Upper lobe of left lung (tissue), 6 donors: ENCODE measurements around the gene CARM1. TPM values are rescaled to one million over a fixed set of nuclear protein-coding genes. Genes with fewer than 3 reads are reported as not detected.

Experiments
- ATAC-seq, 2 donors: fragments of 200-7000 bp; cut with Tn5 transposase; one replicate each; pipeline ENCODE4 v1.9.1; 2022; ENCODE audit warnings: mild to moderate bottlenecking in 2 of 2, moderate library complexity in 2 of 2; ENCODE audit not compliant: low FRiP score in 2 of 2
- DNase-seq, 2 donors: peaks; one replicate each; pipeline ENCODE4 v3.0.0-alpha.2; 2019 to 2020
- H3K27ac ChIP-seq, 4 donors: fragments of 200-600 bp; sonication (generic); one replicate each; pipeline ENCODE4 v1.5.1; 2016 to 2019
- H3K27me3 ChIP-seq, 4 donors: fragments of 200-600 bp; sonication (generic); one replicate each; pipeline ENCODE4 v1.5.1; 2017 to 2019
- H3K36me3 ChIP-seq, 4 donors: fragments of 200-600 bp; sonication (generic); one replicate each; pipeline ENCODE4 v1.5.1; 2016 to 2019
- H3K4me1 ChIP-seq, 4 donors: fragments of 200-600 bp; sonication (generic); one replicate each; pipeline ENCODE4 v1.5.1; 2018 to 2019
- H3K4me3 ChIP-seq, 4 donors: fragments of 200-600 bp; sonication (generic); one replicate each; pipeline ENCODE4 v1.5.1; 2017 to 2019; ENCODE audit warnings: mild to moderate bottlenecking in 2 of 4, moderate library complexity in 1 of 4
- H3K9me3 ChIP-seq, 4 donors: fragments of 200-600 bp; sonication (generic); one replicate each; pipeline ENCODE4 v1.5.1; 2018 to 2019
- CTCF ChIP-seq, 6 experiments: fragments of 450-650 bp in 4 of 6; fragments of 200-600 bp in 2 of 6; sonication (generic) in 2 of 6; IDR thresholded peaks; one replicate each; pipeline ENCODE4 v1.5.1; 2016 to 2019; ENCODE audit warnings: antibody characterized with exemption in 6 of 6
- EP300 ChIP-seq, 4 donors: sonication (generic); formaldehyde crosslinking; IDR thresholded peaks; one replicate each; pipeline ENCODE4 v1.5.1; 2017; ENCODE audit warnings: antibody characterized with exemption in 4 of 4, control low read depth in 2 of 4
- POLR2A ChIP-seq, 4 donors: fragments of 450-650 bp; IDR thresholded peaks; one replicate each; pipeline ENCODE4 v1.5.1; 2016 to 2017; ENCODE audit warnings: antibody characterized with exemption in 4 of 4, mild to moderate bottlenecking in 2 of 4
- POLR2AphosphoS5 ChIP-seq, 2 donors: sonication (generic); formaldehyde crosslinking; IDR thresholded peaks; one replicate each; pipeline ENCODE4 v1.5.1; 2017; ENCODE audit warnings: antibody characterized with exemption in 2 of 2
- WGBS, 2 donors: methylation state at CpG; one replicate each; pipeline ENCODE4 v1.1.5; 2017 to 2018; 5-methylcytosine and 5-hydroxymethylcytosine counted together
- total RNA-seq, 6 donors: library from RNA; depleted of rRNA in 4 of 6; stranded (reverse); fragments of >200 nt in 4 of 6; gene quantifications; one replicate each; pipeline versions ENCODE4 v1.1.0 to v1.2.1, GENCODE V29; 2016 to 2021
- donor health status: DM: no; HTN: no; CAD: no; lungs with moderate emphysema.
- donor health status: DM: no; HTN: yes; CAD: no; lungs with severe emphysema.

The CARM1 gene
- total RNA-seq, 6 donors from 2014 or later, result 19.0 to 30.6 (median 25.3) TPM

GRCh38 chr19:10962863-10963262 is 91.5 kb downstream of the CARM1 start:
- H3K9me3 ChIP-seq, result no peaks in the 10 kb centered on the region
- no peak for DNase-seq
- H3K27ac ChIP-seq, result peak overlapping the region; percentile 27 to 96 (median 92)

GRCh38 chr19:10963865-10964264 is 92.5 kb downstream of the CARM1 start:
- H3K27me3 ChIP-seq, result no peaks in the 10 kb centered on the region
- H3K4me3 ChIP-seq, result no peak overlapping the region
- ATAC-seq (no peak), DNase-seq (no peak)
- no peaks in the 10 kb centered on the region for H3K36me3 ChIP-seq
- WGBS, 2 donors, result 65 to 77% methylated on average over 4 of the region's 4 CpGs
- H3K27ac ChIP-seq, result peak overlapping the region in 3 of 4 donors; percentile 2 to 89 (median 55)
- no peak for TF ChIP-seq CTCF (IDR thresholded peaks at IDR 0.05)
- no peak for TF ChIP-seq EP300 (IDR thresholded peaks at IDR 0.05)
- TF ChIP-seq POLR2AphosphoS5 (IDR thresholded peaks at IDR 0.05), result no peak
- TF ChIP-seq POLR2A (IDR thresholded peaks at IDR 0.05), result no peak
- H3K9me3 ChIP-seq, result no peaks in the 10 kb centered on the region
- peaks cover 21 to 50% (median 41%) of the 10 kb centered on the region in 4 donors for H3K4me1 ChIP-seq

More at GRCh38 chr19:10962863-10963262, 91.5 kb downstream of the CARM1 start:
- peaks cover 18 to 40% (median 33%) of the 10 kb centered on the region in 4 donors for H3K4me1 ChIP-seq
- WGBS, 2 donors, result 82 to 88% methylated on average over 10 of the region's 10 CpGs
- no peaks in the 10 kb centered on the region for H3K36me3 ChIP-seq
- H3K27me3 ChIP-seq, result no peaks in the 10 kb centered on the region
- TF ChIP-seq EP300 (IDR thresholded peaks at IDR 0.05), result no peak
- TF ChIP-seq CTCF (IDR thresholded peaks at IDR 0.05), result no peak
- TF ChIP-seq POLR2AphosphoS5 (IDR thresholded peaks at IDR 0.05), result no peak
- TF ChIP-seq POLR2A (IDR thresholded peaks at IDR 0.05), result no peak
- no peak for ATAC-seq
- H3K4me3 ChIP-seq, result peak overlapping the region in 1 of 4 donors; percentile 96

- H3K27me3 ChIP-seq, result no peaks in the 10 kb centered on the region
- no peak overlapping the region for H3K27ac ChIP-seq
- no peaks in the 10 kb centered on the region for H3K36me3 ChIP-seq
- WGBS, 2 donors, result 98 to 100% methylated on average over 3 to 4 of the region's 4 CpGs
- no peak overlapping the region for H3K4me3 ChIP-seq
- ATAC-seq (no peak), DNase-seq (no peak)
- no peak for TF ChIP-seq EP300 (IDR thresholded peaks at IDR 0.05)
- H3K9me3 ChIP-seq, result no peaks in the 10 kb centered on the region
- H3K4me1 ChIP-seq, result peaks cover 22 to 52% (median 38%) of the 10 kb centered on the region in 4 donors
Observed at GRCh38 chr19:10964903-10965302, 93.5 kb downstream of the CARM1 start.

GRCh38 chr19:10965398-10965797 is 94.0 kb downstream of the CARM1 start:
- H3K27me3 ChIP-seq, result no peaks in the 10 kb centered on the region
- no peak overlapping the region for H3K27ac ChIP-seq
- no peak overlapping the region for H3K4me3 ChIP-seq
- no peak for ATAC-seq
- WGBS, 2 donors, result 84 to 87% methylated on average over 6 of the region's 6 CpGs
- H3K36me3 ChIP-seq, result no peaks in the 10 kb centered on the region
- H3K9me3 ChIP-seq, result no peaks in the 10 kb centered on the region
- TF ChIP-seq CTCF (IDR thresholded peaks at IDR 0.05) (no peak), POLR2AphosphoS5 (IDR thresholded peaks at IDR 0.05) (no peak), EP300 (IDR thresholded peaks at IDR 0.05) (no peak), POLR2A (IDR thresholded peaks at IDR 0.05) (no peak)
- DNase-seq, result no peak
- peaks cover 18 to 48% (median 37%) of the 10 kb centered on the region in 4 donors for H3K4me1 ChIP-seq

- 89% methylated on average over 8 of the region's 8 CpGs for WGBS, 2 donors
- no peaks in the 10 kb centered on the region for H3K36me3 ChIP-seq
- no peak overlapping the region for H3K27ac ChIP-seq
- no peak overlapping the region for H3K4me3 ChIP-seq
- H3K9me3 ChIP-seq, result no peaks in the 10 kb centered on the region
- DNase-seq, result no peak
- no peaks in the 10 kb centered on the region for H3K27me3 ChIP-seq
- no peak for ATAC-seq
- TF ChIP-seq EP300 (IDR thresholded peaks at IDR 0.05), result no peak
- TF ChIP-seq POLR2AphosphoS5 (IDR thresholded peaks at IDR 0.05), result no peak
- TF ChIP-seq CTCF (IDR thresholded peaks at IDR 0.05), result no peak
- no peak for TF ChIP-seq POLR2A (IDR thresholded peaks at IDR 0.05)
- H3K4me1 ChIP-seq, result peaks cover 18 to 46% (median 37%) of the 10 kb centered on the region in 4 donors
Observed at GRCh38 chr19:10966809-10967208, 95.5 kb downstream of the CARM1 start.
